H9 (cell line): ENCODE results near the gene HTR5A. TPM values are rescaled to one million over a fixed set of nuclear protein-coding genes. Genes with fewer than 3 reads are reported as not detected.

Experiments used
- DNase-seq: peaks from one replicate; pipeline ENCODE4 v3.0.0-alpha.2; 2017
- H2AFZ ChIP-seq: one replicate; pipeline ENCODE4 v1.6.1; 2013; ENCODE audit warnings: mild to moderate bottlenecking, low read length, control low read depth, moderate library complexity
- H2AK5ac ChIP-seq: 2 replicates; pipeline ENCODE4 v1.6.1; 2013; ENCODE audit warnings: low read length, control low read depth, mixed read lengths; ENCODE audit not compliant: insufficient read length
- H2BK120ac ChIP-seq: one replicate; pipeline ENCODE4 v1.6.1; 2013; ENCODE audit warnings: low read depth, mild to moderate bottlenecking, low read length, control low read depth, inconsistent platforms; ENCODE audit not compliant: poor library complexity, severe bottlenecking
- H2BK12ac ChIP-seq: 2 replicates; pipeline ENCODE4 v1.6.1; 2013; ENCODE audit warnings: low read length, control low read depth, mixed read lengths, low read depth; ENCODE audit not compliant: insufficient read length
- H2BK15ac ChIP-seq: 2 replicates; pipeline ENCODE4 v1.6.1; 2013; ENCODE audit warnings: low read depth, low read length, control low read depth
- H2BK20ac ChIP-seq: one replicate; pipeline ENCODE4 v1.6.1; 2013; ENCODE audit warnings: low read depth, mild to moderate bottlenecking, low read length, control low read depth, inconsistent platforms; ENCODE audit not compliant: poor library complexity, severe bottlenecking
- H2BK5ac ChIP-seq: 2 replicates; pipeline ENCODE4 v1.6.1; 2013; ENCODE audit warnings: low read length, control low read depth, mixed read lengths; ENCODE audit not compliant: insufficient read length
- H3K14ac ChIP-seq: 2 replicates; pipeline ENCODE4 v1.6.1; 2013; ENCODE audit warnings: low read length, control low read depth; ENCODE audit not compliant: insufficient read depth
- H3K18ac ChIP-seq: 2 replicates; pipeline ENCODE4 v1.6.1; 2013; ENCODE audit warnings: low read depth, mild to moderate bottlenecking, mixed read lengths, low read length, control low read depth; ENCODE audit not compliant: insufficient read length
- H3K23ac ChIP-seq: 2 replicates; pipeline ENCODE4 v1.6.1; 2013; ENCODE audit warnings: low read length, control low read depth, mixed read lengths, low read depth; ENCODE audit not compliant: insufficient read length
- H3K23me2 ChIP-seq: 2 replicates; pipeline ENCODE4 v1.6.1; 2013; ENCODE audit warnings: low read depth, mild to moderate bottlenecking, mixed read lengths, low read length, control low read depth; ENCODE audit not compliant: insufficient read length, poor library complexity, severe bottlenecking
- H3K27ac ChIP-seq: 2 replicates; pipeline ENCODE4 v1.5.1; 2013; ENCODE audit warnings: low read length, control low read depth, mixed read lengths, low read depth; ENCODE audit not compliant: insufficient read length
- H3K27me3 ChIP-seq: 2 replicates; pipeline ENCODE4 v1.6.1; 2013; ENCODE audit warnings: low read length, control low read depth, inconsistent platforms; ENCODE audit not compliant: insufficient read depth
- H3K4ac ChIP-seq: 2 replicates; pipeline ENCODE4 v1.6.1; 2013; ENCODE audit warnings: low read depth, mild to moderate bottlenecking, control low read depth, inconsistent platforms, low read length, moderate library complexity
- H3K4me1 ChIP-seq: 2 replicates; pipeline ENCODE4 v1.6.1; 2013; ENCODE audit warnings: low read length, control low read depth, inconsistent platforms; ENCODE audit not compliant: insufficient read depth
- H3K4me2 ChIP-seq: 2 replicates; pipeline ENCODE4 v1.6.1; 2013; ENCODE audit warnings: low read length, control low read depth, mixed read lengths; ENCODE audit not compliant: insufficient read length, insufficient read depth
- H3K56ac ChIP-seq: 2 replicates; pipeline ENCODE4 v1.6.1; 2013; ENCODE audit warnings: low read depth, mild to moderate bottlenecking, mixed read lengths, low read length, control low read depth; ENCODE audit not compliant: insufficient read length
- H3K79me1 ChIP-seq: 2 replicates; pipeline ENCODE4 v1.6.1; 2013; ENCODE audit warnings: low read depth, mild to moderate bottlenecking, moderate library complexity, low read length, control low read depth, inconsistent platforms; ENCODE audit not compliant: insufficient read depth, poor library complexity, severe bottlenecking
- H3K79me2 ChIP-seq: 2 replicates; pipeline ENCODE4 v1.6.1; 2013; ENCODE audit warnings: low read length, control low read depth, inconsistent platforms; ENCODE audit not compliant: insufficient read depth
- H3K9ac ChIP-seq: 2 replicates; pipeline ENCODE4 v1.6.1; 2013; ENCODE audit warnings: low read length, control low read depth, mixed read lengths; ENCODE audit not compliant: insufficient read length; ENCODE audit errors: extremely low read depth
- H3K9me3 ChIP-seq: one replicate; pipeline ENCODE4 v1.6.1; 2013; ENCODE audit warnings: low read depth, low read length, inconsistent platforms; ENCODE audit not compliant: control insufficient read depth
- H3T11ph ChIP-seq: one replicate; pipeline ENCODE4 v1.6.1; 2013; ENCODE audit warnings: mild to moderate bottlenecking, low read length, control low read depth, inconsistent platforms
- H4K20me1 ChIP-seq: one replicate; pipeline ENCODE4 v1.6.1; 2013; ENCODE audit not compliant: control insufficient read depth, insufficient read length, insufficient read depth
- H4K5ac ChIP-seq: 2 replicates; pipeline ENCODE4 v1.6.1; 2013; ENCODE audit warnings: low read depth, mild to moderate bottlenecking, mixed read lengths, low read length, control low read depth; ENCODE audit not compliant: insufficient read length
- H4K8ac ChIP-seq: replicated peaks from 2 replicates; pipeline ENCODE4 v1.6.1; 2013; ENCODE audit warnings: low read length, control low read depth, mixed read lengths, low read depth; ENCODE audit not compliant: insufficient read length
- H4K91ac ChIP-seq: 2 replicates; pipeline ENCODE4 v1.6.1; 2013; ENCODE audit warnings: low read depth, mild to moderate bottlenecking, moderate library complexity, mixed read lengths, low read length, control low read depth; ENCODE audit not compliant: insufficient read length
- H3K27ac Mint-ChIP-seq, 3 experiments: 2 replicates in 2 of 3; 3 replicates in 1 of 3; pipeline ENCODE4 v1.8.0; 2020 to 2021; ENCODE audit warnings: mixed read lengths in 3 of 3, mild to moderate bottlenecking in 1 of 3, moderate library complexity in 1 of 3
- H3K27me3 Mint-ChIP-seq: 2 replicates; pipeline ENCODE4 v1.8.0; 2021; ENCODE audit warnings: low read depth, mild to moderate bottlenecking, moderate library complexity, mixed read lengths
- H3K36me3 Mint-ChIP-seq, 3 experiments: 2 replicates in 2 of 3; 3 replicates in 1 of 3; pipeline ENCODE4 v1.8.0; 2020 to 2021; ENCODE audit warnings: low read depth in 3 of 3, mixed read lengths in 3 of 3; ENCODE audit not compliant: insufficient read depth in 1 of 3
- H3K4me1 Mint-ChIP-seq, 2 experiments: 2 replicates each; pipeline ENCODE4 v1.8.0; 2020; ENCODE audit warnings: mixed read lengths in 2 of 2
- H3K4me3 Mint-ChIP-seq, 2 experiments: 2 replicates in 1 of 2; 3 replicates in 1 of 2; pipeline ENCODE4 v1.8.0; 2020 to 2021; ENCODE audit warnings: mild to moderate bottlenecking in 2 of 2, mixed read lengths in 2 of 2, moderate library complexity in 1 of 2
- H3K9me3 Mint-ChIP-seq, 2 experiments: 2 replicates in 1 of 2; 3 replicates in 1 of 2; pipeline ENCODE4 v1.8.0; 2020; ENCODE audit warnings: mild to moderate bottlenecking in 2 of 2, mixed read lengths in 2 of 2, moderate library complexity in 1 of 2
- CTCF ChIP-seq: fragments of 200-600 bp; sonication (generic); conservative IDR thresholded peaks from 3 replicates; pipeline ENCODE4 v1.8.0; 2021; ENCODE audit warnings: antibody characterized with exemption, mild to moderate bottlenecking
- WGBS: extraction: QIAGEN DNeasy Blood & Tissue Kit; methylation state at CpG from one replicate; pipeline ENCODE4 v1.1.7; 2013; ENCODE audit warnings: missing lambda C conversion rate, low lambda C conversion rate, mixed read lengths; ENCODE audit not compliant: insufficient read length; ENCODE audit errors: extremely low coverage; 5-methylcytosine and 5-hydroxymethylcytosine counted together
- total RNA-seq: library from RNA; stranded (reverse); gene quantifications from 2 replicates; pipeline ENCODE4 v1.2.1, GENCODE V29; 2021

HTR5A gene
- total RNA-seq, 1 experiment from 2014 or later: not detected

GRCh38 chr7:155084969-155085368 is 14.8 kb downstream of the HTR5A start:
- Histone ChIP-seq H2BK20ac (no peak overlapping the region), H3K9me3 (no peaks in the 10 kb centered on the region), H3K23ac (no peak overlapping the region), H2BK120ac (no peak overlapping the region), H3K27ac (no peak overlapping the region), H4K91ac (no peak overlapping the region), H3K9ac (no peak overlapping the region), H2AK5ac (no peak overlapping the region), H4K8ac (no peak overlapping the region), H4K5ac (no peak overlapping the region), H3K4me2 (no peak overlapping the region), H3K79me2 (no peaks in the 10 kb centered on the region), H3K56ac (no peak overlapping the region), H3K23me2 (no peaks in the 10 kb centered on the region), H3K18ac (no peak overlapping the region), H3K79me1 (no peaks in the 10 kb centered on the region), H2BK15ac (no peak overlapping the region), H3K27me3 (no peaks in the 10 kb centered on the region), H3K4me1 (no peaks in the 10 kb centered on the region), H3K4ac (no peak overlapping the region), H4K20me1 (no peaks in the 10 kb centered on the region), H3K14ac (no peak overlapping the region), H2BK5ac (no peak overlapping the region), H3T11ph (no peak overlapping the region), H2BK12ac (no peak overlapping the region), H2AFZ (no peak overlapping the region)
- Mint-ChIP-seq H3K36me3 (0 out of 7 replicates have a peak, but pooled peaks cover 0 to 2% (median 0%) of the 10 kb centered on the region in 3 experiments), H3K27ac (no peak overlapping the region), H3K27me3 (peaks cover 14% of the 10 kb centered on the region), H3K4me3 (no peak overlapping the region), H3K9me3 (peaks cover 0 to 5% of the 10 kb centered on the region in 2 experiments; a peak in 3 of 5 replicates), H3K4me1 (peaks cover 8 to 14% of the 10 kb centered on the region in 2 experiments)
- DNase-seq: no peak
- WGBS: no CpG with 5 or more reads among the region's 5 CpGs
- TF ChIP-seq CTCF: no peak
